ENCODE data around the gene F13A1.

GRCh38 chr6:6312901-6313441 is 7.5 kb downstream of the F13A1 start:
- TF ChIP-seq, protein P1, sequence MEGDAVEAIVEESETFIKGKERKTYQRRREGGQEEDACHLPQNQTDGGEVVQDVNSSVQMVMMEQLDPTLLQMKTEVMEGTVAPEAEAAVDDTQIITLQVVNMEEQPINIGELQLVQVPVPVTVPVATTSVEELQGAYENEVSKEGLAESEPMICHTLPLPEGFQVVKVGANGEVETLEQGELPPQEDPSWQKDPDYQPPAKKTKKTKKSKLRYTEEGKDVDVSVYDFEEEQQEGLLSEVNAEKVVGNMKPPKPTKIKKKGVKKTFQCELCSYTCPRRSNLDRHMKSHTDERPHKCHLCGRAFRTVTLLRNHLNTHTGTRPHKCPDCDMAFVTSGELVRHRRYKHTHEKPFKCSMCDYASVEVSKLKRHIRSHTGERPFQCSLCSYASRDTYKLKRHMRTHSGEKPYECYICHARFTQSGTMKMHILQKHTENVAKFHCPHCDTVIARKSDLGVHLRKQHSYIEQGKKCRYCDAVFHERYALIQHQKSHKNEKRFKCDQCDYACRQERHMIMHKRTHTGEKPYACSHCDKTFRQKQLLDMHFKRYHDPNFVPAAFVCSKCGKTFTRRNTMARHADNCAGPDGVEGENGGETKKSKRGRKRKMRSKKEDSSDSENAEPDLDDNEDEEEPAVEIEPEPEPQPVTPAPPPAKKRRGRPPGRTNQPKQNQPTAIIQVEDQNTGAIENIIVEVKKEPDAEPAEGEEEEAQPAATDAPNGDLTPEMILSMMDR (IDR thresholded peaks at IDR 0.05; ENCODE audit: low read length), result no peak
- TF ChIP-seq EZH2 (IDR thresholded peaks at IDR 0.05; ENCODE audit: borderline replicate concordance, low read length), result no peak

Measured in OCI-LY1 (cell line).